Left renal cortex interstitium (tissue), 4 donors: ENCODE measurements around the gene TRNP1. TPM values are rescaled to one million over a fixed set of nuclear protein-coding genes. Genes with fewer than 3 reads are reported as not detected.
"Not testable (repeated sequence)": the region's sequence is repeated elsewhere in the genome, so short reads cannot be mapped to it uniquely, and the experiment has no call there.

ENCODE experiments used
- DNase-seq, 4 donors: peaks; one replicate each; pipeline ENCODE4 v3.0.0-alpha.2; 2013; ENCODE audit warnings: low read depth in 4 of 4, low spot score in 2 of 4, missing footprints in 1 of 4
- polyA plus RNA-seq, 4 donors: library from polyadenylated mRNA; unstranded; fragments of 120-200 nt; gene quantifications; one replicate each; pipeline ENCODE4 v1.2.1, GENCODE V29; 2013; ENCODE audit not compliant: insufficient read length in 4 of 4

Gene TRNP1, protein sequence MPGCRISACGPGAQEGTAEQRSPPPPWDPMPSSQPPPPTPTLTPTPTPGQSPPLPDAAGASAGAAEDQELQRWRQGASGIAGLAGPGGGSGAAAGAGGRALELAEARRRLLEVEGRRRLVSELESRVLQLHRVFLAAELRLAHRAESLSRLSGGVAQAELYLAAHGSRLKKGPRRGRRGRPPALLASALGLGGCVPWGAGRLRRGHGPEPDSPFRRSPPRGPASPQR
- polyA plus RNA-seq: 1 to 10 TPM; 5.6 to 8.2 (median 7.0) TPM

DNA sequence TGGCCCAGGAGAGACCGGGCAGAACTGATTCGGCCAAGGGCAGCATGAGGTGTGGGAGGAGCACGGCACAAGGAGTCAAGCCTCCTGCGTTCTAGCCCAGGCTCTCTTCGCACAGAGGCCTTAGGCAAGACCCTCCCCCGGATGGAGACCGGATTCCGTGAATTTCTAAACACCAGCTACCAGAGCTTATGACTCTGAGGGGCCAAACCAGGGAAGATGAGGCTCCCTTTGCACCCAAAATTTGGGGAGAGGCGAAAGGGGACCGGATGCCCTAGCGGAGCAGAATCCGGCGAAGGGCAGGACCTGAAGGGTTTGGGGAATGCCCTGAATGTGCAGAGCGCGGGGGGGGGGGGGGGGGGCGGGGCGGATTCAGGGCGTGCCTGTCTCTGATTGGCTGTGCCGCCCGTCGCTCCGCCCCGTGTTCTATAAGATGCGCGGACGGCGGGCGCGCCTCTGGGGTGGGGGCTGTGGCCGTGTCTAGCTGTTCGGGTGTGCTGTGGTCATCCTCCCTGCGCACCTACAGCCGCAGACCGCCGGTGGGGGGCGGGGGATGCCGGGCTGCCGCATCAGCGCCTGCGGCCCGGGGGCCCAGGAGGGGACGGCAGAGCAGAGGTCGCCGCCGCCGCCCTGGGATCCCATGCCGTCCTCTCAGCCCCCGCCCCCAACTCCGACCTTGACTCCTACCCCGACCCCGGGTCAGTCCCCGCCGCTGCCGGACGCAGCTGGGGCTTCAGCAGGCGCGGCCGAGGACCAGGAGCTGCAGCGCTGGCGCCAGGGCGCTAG is at the start of gene TRNP1:
TRNP1 (plus strand) TSS at position 456 of the 783 bp plus-strand sequence; CDS start at position 551, 95 bp downstream.
- DNase-seq: no peak

DNA sequence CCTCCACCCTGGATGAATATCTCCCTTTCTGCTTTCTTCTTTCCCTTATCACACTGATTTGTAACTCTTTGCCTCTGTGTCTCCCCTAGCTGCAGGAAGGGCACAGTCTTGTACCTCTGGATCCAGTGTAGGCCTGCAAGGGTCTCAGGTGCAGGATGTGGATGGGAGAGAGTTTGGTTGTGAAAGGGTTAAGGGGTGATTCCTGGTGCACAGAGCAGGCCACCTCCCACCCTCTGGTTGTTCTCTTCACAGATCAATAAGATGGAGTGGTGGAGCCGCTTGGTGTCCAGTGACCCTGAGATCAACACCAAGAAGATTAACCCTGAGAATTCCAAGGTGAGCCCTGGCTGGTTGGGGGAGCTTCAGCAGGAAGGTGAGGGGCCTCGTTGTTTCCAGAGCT is 48.4 kb upstream of the TRNP1 start:
- DNase-seq: no peak

DNA sequence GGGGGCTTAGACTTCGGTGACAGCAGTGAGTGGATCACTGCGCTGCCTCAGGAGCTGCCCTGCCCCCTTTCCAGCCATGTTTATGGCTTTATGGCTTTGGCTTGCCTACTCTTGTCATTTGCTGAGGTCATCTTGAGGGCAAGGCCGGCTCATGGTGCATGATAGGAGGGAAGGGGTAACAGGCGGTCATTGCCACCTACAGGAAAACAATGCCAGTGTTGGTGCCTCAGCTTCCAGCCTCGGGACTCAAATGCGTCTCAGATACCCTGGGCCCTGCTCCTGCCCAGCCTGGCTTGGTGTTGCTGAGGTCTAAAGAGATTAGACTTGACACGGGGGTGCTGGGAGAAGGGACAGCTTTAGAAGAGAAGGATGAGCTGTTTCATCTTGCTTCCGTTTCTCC is 47.8 kb upstream of the TRNP1 start:
- DNase-seq: no peak

DNA sequence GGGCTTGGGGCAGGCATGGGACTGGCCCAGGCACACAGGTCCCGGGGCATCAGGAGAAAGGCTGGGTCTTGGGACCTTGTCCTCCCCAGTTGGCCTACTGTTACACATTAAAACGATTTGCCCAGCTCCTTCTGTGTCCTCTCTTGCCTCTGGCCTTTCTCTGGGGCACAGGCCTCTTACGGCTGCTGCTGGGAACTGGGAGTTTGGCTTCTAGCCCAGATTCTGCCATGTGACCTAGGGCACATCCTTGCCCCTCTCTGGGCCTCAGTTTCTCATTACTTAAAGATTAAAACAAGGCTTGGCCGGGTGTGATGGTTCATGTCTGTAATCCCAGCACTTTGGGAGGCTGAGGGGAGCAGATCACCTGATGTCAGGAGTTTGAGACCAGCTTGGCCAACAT is 47.2 kb upstream of the TRNP1 start:
- no peak for DNase-seq

DNA sequence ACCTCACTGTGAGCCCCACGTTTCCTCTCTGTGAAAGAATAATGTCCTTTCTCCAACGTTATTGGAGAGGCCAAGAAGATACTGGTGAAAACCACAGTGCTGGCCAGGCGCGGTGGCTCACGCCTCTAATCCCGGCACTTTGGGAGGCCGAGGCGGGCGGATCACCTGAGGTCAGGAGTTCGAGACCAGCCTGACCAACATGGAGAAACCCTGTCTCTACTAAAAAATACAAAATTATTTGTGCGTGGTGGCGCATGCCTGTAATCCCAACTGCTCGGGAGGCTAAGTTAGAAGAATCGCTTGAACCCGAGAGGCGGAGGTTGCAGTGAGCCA is 44.8 kb upstream of the TRNP1 start:
- DNase-seq: not testable (repeated sequence)

DNA sequence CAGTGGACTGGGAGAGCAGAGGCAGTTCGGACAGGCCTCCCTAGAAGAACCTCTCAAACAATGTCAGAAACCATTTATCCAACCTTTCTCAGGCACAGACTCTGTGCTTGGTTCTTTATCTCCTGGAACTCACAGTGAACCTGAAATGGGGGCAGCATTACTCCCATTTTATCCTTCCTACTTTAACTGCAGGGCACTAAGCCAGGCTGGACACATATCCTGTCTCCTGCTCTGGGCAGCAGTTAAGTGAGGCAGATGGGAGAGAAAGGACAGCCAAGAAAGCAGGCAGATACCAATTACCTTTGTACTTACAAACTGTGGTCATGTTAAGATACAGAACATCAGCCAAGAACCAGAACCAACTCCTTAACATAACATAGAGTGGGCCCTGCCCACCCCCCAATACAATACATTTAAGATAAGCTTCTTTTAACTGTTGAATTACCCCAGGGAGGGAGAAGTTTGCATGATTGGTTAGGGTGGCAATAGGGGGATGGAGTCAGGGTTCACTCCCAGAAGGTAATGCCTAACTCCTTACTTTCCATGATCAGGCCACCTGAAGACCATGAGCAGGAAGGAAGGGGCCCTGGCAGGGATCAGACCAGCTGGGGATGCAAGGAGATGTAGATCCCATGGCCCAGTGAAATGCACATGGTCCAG is 44.1 kb upstream of the TRNP1 start:
- no peak for DNase-seq

DNA sequence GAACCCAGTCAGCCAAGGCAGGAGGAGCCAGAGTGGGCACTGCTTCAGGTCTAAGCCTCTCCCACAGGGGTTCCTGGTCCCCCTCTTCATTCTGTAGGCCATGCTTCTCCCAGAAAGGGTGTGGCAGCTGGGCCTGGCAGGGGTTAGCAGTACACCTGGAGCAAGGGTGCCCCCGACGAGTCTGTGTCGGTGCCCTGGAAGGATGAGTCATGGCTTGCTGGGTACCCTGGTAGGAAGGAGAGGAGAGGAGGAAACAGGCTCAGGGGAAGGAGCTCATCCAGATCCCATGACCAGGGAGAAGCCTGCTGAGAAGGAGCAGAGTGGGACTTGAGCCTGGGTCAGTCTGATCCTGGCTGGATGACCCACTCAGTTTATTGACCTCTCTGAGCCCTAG is 43.6 kb upstream of the TRNP1 start:
- no peak for DNase-seq

DNA sequence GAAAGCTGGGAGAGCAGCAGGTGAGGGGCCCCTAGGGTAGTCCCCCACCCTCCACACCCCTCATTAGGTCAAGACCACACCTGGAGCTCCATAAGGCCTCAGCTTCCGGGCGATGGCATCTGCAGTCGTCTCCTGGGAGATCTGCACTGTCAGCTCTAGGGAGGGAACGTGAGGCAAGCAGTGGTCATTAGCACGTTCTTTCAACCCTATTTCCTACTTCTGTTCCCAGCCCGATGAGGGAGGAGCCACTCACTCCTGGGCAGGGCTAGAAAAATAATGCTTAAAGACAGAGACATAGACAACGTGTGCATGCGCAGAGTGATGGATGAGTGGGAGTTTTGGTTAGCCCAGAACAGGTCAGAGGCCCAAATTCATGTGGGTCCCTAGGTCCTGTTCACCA is 42.9 kb upstream of the TRNP1 start:
- no peak for DNase-seq

DNA sequence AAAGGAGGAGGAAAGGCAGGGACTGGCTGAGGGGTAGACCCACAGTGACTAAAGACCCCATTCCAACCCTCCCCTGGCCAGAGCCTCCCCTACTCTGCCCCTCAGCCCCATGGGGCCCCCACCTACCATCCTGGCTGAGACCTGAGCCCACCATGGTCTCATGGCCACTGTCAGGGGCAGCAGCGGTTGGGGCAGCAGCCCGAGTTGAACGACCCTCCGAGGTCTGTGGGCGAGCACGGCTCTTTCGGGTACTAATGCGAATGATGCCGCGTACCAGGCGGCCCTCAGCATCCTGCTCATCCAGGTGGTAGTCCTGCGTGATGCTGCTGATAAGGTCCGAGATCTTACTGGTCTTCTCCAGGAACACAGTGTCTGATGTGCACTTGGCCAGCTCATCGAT is 42.3 kb upstream of the TRNP1 start:
- DNase-seq: no peak

DNA sequence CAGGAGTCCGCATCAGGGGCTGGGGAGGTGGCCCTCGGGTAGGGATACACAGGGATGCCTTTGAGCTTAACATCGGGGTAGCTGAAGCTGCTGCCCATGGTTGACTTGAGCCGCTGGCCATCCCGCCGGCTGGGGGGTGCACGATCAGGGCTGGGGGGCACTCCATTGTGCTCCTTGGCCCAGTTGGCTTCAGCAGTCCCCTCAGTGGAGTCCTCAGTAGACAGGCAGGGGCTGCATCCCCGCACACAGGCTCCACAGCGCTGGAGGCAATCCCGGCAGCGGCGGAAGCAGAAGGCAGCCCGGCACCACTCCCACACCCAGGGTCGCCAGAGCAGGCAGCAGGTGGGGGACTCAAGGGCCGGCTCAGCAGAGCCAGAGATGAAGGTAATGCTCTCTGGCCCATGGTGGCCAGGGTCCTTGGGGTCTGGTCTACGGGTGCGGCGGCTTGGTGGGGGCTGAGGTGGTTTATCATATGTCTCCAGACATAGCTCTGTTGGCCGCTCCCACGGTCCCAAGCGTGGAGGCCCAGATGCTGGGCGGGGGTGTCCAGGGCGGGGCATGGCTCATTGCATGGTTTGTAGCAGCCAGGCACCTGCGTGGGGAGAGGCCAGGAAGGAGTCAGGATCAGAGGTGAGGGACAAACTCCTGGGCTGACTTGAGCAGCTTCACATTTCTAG is 41.5 kb upstream of the TRNP1 start:
- no peak for DNase-seq

DNA sequence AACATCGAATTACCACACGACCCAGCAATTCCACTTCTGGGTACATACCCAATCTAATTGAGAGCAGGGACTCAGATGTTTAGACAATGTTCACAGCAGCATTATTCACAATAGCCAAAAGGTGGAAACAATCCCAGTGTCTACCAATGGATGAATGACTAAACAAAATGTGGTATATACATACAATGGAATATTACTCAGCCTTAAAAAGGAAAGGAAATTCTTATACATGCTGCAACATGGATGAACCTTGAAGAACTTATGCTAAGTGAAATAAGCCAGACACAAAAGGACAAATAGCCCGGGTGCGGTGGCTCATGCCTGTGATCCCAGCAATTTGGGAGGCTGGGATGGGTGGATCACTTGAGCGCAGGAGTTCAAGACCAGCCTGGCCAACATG is 40.1 kb upstream of the TRNP1 start:
- DNase-seq: no peak

DNA sequence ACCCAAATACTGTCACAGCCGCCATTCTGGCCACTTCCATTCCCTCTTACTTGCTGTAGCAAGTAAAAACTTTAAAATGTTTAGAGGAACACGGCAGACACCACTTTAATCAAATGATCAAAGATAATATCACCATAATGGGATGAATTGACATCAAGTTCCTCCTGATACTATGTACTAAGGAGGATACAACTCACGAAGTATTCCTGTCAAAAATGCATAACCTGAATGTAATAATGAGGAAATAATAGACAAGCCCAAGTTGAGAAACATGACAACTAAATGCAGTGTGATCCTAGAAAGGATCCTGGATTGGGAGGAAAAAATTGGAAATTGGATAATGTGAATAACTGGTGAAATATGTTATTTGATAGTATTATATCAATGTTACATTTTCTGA is 37.2 kb upstream of the TRNP1 start:
- no peak for DNase-seq

DNA sequence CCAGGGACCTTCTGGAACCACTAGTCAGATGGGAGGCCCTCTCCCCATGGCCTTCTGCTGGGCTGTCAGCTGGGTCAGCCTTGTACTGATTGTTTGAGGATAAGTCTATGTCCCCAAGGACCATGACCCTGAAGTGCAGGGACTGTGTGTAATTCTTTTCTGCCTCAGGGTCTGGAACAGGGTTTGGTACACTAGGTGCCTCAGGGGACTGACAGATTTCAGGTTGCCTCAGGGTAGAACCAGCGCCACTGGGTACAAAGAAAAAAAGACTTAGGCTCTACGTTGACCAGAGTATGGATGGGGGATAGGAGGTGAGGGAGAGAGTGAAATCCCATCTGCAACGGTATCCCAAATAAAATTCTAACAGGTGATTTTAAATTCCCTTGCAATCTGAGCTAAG is 36.2 kb upstream of the TRNP1 start:
- DNase-seq: no peak

DNA sequence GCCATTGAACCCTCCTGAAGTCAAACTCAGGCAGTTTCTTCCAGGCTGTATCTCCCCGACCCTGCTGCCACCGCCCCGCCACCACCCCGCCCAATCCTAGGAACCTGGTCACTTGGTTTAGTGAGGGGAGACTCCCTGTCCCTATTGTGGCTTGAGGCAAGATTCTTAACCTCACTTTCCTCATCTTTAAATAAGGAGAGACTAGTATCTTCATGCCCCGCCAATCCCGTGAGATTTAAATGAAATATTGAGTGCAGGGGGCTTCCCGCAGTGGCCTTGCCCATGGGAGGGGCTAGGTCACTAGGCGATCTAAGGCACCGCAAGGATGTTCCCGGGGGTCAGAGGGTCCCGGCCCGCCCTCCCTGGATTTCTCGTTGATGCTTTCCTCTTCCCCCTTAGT is 34.2 kb upstream of the TRNP1 start:
- no peak for DNase-seq

DNA sequence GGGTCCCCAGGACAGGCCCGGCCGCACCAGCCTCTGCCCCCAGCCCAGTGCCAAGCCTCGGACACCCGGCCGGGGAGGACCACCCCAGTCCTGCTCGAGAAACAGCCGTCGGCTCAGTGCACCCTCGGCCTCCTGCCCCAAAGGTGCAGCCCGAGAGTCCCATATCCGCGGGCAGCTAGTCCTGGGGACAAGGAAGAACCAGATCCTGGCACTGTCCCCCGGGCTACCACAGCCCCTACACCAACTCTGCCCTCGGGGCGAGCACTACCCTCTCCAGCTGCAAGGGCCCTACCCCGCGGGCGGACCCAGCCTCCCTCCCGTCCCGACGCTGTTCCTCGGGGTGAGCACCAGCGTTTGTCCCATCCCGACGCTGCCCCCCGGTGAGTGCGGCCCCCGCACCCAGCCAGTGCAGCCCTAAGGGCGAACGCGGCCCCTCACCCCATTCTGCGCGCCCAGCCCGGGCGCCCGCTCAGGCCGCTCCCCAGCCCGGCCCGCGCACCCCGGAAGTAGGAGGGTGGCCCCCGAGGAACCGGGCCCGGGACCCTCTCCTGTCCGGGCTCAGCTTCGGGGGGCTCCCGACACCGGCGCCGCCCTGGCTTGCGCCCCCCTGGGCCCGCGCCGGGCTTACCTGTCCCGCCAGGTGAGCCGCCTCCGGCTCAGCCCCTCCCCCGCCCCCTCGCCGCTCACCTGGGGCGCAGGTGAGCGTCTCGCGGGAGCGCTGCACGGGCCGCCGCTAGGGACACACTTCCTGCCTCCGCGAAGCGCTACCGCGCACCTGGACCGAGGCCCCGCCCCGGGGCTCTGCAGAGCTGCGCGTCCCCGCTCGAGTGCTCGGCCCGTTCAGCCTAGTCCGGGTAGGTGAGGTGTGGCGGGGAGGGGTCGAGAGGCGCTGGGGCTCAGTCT is 33.5 kb upstream of the TRNP1 start, which contains the start of gene KDF1:
KDF1 (minus strand) TSS at position 747 of the 903 bp plus-strand sequence. CDS start 8,088 bp downstream, outside the sequence.
- peak in 2 of 4 donors; percentile 29 to 54 for DNase-seq

DNA sequence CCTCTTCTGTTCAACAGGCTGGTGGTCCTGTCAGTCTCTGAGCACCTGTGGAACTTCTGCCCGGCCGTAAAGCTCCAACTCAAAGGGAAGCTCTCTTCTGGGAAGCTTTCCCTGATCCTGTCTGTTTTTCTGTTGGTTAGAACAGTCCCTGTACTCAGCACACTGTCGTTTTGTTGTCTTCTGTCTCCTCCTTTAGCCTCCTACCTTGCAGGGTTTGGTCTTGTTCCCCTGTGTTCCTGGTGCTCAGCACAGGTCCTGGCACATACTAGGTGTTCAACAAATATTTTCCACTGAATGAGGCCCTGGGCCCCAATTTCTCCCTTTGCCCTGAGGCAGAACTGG is 32.9 kb upstream of the TRNP1 start:
- no peak for DNase-seq

DNA sequence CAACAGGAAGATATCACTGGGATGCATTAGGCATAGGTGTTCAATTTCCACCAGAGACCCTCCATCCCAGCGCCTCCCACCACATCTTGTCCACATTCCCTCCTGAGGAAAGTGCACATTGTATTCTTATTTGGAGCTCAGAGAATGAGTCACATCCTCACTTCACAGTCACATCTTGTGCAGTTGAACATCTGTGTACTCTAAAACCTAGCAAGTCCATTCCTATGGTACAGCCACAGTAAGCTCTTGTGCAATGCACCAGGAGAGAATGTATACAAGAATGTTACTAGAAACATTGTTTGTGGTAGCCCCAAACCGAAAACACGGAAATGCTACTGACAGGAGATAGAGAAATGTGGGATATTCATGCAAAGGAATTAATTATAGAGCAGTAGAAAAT is 31.7 kb upstream of the TRNP1 start:
- no peak for DNase-seq

DNA sequence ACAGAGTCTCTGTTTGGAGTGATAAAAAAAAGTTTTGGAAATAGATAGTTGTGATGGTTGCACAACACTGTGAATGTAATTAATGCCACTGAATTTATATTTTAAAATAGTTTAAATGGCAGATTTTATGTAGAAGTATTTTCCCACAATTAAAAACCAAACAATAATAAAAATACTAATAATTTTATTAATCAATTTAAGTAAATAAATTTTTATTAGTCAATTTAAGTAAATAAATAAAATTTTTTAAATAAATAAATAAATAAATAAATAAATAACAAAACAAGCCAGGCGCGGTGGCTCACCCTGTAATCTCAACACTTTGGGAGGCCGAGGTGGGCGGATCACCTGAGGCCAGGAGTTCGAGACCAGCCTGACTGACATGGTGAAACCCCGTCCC is 28.3 kb upstream of the TRNP1 start:
- no peak for DNase-seq

DNA sequence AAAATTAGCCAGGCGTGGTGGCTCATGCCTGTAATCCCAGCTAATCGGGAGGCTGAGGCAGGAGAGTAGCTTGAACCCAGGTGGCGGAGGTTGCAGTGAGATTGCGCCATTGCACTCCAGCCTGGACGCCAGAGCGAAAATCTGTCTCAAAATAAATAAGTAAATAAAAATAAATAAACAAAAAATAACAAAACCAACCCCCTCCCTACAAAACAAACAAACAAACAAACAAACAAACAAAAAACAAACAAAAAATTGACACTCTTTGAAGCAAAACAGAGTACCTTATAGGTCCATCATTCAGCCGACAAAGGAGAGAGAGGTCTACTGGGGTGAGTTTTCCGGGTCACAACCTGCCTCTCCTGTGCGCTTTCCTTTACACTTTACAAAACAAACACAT is 27.9 kb upstream of the TRNP1 start:
- no peak for DNase-seq

DNA sequence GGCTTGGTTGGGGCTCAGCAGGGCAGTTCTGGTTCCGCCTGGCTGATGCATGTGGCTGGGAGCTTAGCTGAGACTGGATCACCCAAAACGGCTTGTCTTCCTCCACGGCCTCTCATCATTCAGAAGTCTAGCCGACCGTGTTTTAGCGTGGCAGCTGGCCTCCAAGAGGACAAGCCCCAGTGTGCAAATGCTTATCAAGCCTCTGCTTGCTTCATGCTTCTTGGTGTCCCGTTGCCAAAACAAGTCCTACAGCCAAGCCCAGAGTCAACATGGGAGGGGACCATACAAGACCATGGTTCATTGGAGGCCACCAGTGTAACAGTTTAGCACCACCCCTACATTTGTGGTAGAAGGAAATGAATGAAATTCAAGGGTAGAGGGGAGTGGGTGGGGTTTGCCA is 22.7 kb upstream of the TRNP1 start:
- no peak for DNase-seq
